ENCODE measurements around the gene HOXB8. TPM values are rescaled to one million over a fixed set of nuclear protein-coding genes. Genes with fewer than 3 reads are reported as not detected.

The HOXB8 gene
- total RNA-seq, 1 donor from 2014 or later: not detected

GRCh38 chr17:48590607-48591161, 24.4 kb downstream of the HOXB8 start:
- no peak for DNase-seq (ENCODE audit: extremely low spot score in 2 of 2)
- Histone ChIP-seq H3K4me1 (peaks cover 18% of the 10 kb centered on the region), H3K4me3 (no peak overlapping the region), H3K27me3 (peaks cover 6% of the 10 kb centered on the region), H3K27ac (no peak overlapping the region), H3K9me3 (no peaks in the 10 kb centered on the region), H3K36me3 (no peaks in the 10 kb centered on the region)
- TF ChIP-seq POLR2AphosphoS5 (IDR thresholded peaks at IDR 0.05; ENCODE audit: insufficient read depth in 1 of 2, low read depth in 1 of 2) (no peak), CTCF (IDR thresholded peaks at IDR 0.05) (no peak), POLR2A (IDR thresholded peaks at IDR 0.05) (no peak)
- intact Hi-C loops (cut with DNase I): loop anchor here (10.0 kb wide), 1 partner anchor 566 kb away; no protein-coding TSS in a partner anchor

GRCh38 chr17:48589831-48590606, 25.1 kb downstream of the HOXB8 start, which contains the start of gene HOXB3:
HOXB3 (minus strand) TSS chr17:48590241; CDS start chr17:48552474, 37,767 bp downstream.
- no peak for TF ChIP-seq CTCF (IDR thresholded peaks at IDR 0.05)
- TF ChIP-seq POLR2AphosphoS5 (IDR thresholded peaks at IDR 0.05; ENCODE audit: insufficient read depth in 1 of 2, low read depth in 1 of 2): no peak
- TF ChIP-seq POLR2A (IDR thresholded peaks at IDR 0.05): no peak
- H3K4me3 ChIP-seq: peak within 1 kb of the TSS in 1 of 2 donors; percentile 8
- DNase-seq (ENCODE audit: extremely low spot score in 2 of 2): no peak
- H3K36me3 ChIP-seq: no peaks in the 10 kb centered on the region
- H3K4me1 ChIP-seq: peaks cover 21% of the 10 kb centered on the region
- H3K27ac ChIP-seq: no peak within 1 kb of the TSS
- H3K27me3 ChIP-seq: peaks cover 6% of the 10 kb centered on the region
- intact Hi-C loops (cut with DNase I): loop anchor here (10.0 kb wide), 1 partner anchor 565 kb away; no protein-coding TSS in a partner anchor
- no peaks in the 10 kb centered on the region for H3K9me3 ChIP-seq

GRCh38 chr17:48589060-48589830, 25.8 kb downstream of the HOXB8 start:
- Histone ChIP-seq H3K27ac (no peak overlapping the region), H3K4me1 (peaks cover 26% of the 10 kb centered on the region), H3K9me3 (no peaks in the 10 kb centered on the region), H3K36me3 (no peaks in the 10 kb centered on the region), H3K4me3 (peak overlapping the region in 1 of 2 donors; percentile 8), H3K27me3 (peaks cover 6% of the 10 kb centered on the region)
- intact Hi-C loops (cut with DNase I): no loop called here
- DNase-seq (ENCODE audit: extremely low spot score in 2 of 2): no peak
- TF ChIP-seq POLR2A (IDR thresholded peaks at IDR 0.05): no peak
- no peak for TF ChIP-seq POLR2AphosphoS5 (IDR thresholded peaks at IDR 0.05; ENCODE audit: insufficient read depth in 1 of 2, low read depth in 1 of 2)
- no peak for TF ChIP-seq CTCF (IDR thresholded peaks at IDR 0.05)

GRCh38 chr17:48588528-48588927, 26.6 kb downstream of the HOXB8 start:
- Histone ChIP-seq H3K4me1 (peaks cover 25% of the 10 kb centered on the region), H3K27me3 (peaks cover 6% of the 10 kb centered on the region), H3K27ac (peak overlapping the region; percentile 8), H3K4me3 (no peak overlapping the region), H3K36me3 (no peaks in the 10 kb centered on the region), H3K9me3 (no peaks in the 10 kb centered on the region)
- TF ChIP-seq POLR2AphosphoS5 (IDR thresholded peaks at IDR 0.05; ENCODE audit: insufficient read depth in 1 of 2, low read depth in 1 of 2) (no peak), CTCF (IDR thresholded peaks at IDR 0.05) (no peak), POLR2A (IDR thresholded peaks at IDR 0.05) (no peak)
- DNase-seq (ENCODE audit: extremely low spot score in 2 of 2): no peak
- intact Hi-C loops (cut with DNase I): no loop called here
